Hypothalamus (tissue), 51 donors: ENCODE results near the gene ATF6B.
"Not testable (repeated sequence)": the region's sequence is repeated elsewhere in the genome, so short reads cannot be mapped to it uniquely, and the experiment has no call there.

Experiments used
- DNase-seq, 51 donors: peaks; one replicate each; lab custom pipeline; 2025; lab: John Stamatoyannopoulos, UW

The ATF6B gene

DNA sequence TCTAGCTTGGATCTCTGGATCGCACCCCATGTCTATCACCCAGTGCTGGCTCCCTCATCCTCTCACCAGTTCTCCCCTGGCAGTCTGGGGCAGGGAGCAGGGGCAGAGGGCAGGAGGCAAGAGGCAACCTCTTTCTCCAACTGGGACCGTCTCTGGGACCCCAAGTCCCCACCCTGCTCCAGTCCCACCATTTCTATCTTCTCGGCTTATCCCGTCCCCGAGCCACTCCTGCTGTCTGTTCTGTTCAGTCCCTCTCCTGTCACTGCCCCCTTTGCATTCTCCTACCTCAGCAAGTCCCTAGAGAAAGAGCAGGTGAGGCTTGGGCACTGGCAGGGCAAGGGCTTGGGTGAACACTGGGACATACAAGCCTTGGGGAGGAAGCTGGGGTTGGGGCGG is 18.3 kb downstream of the ATF6B start:
- no peak for DNase-seq

GRCh38 chr6:32109114-32109764 is 18.8 kb downstream of the ATF6B start, which contains the start of gene TNXB:
Gene TNXB (minus strand): TSS chr6:32109338. CDS start chr6:32098198, 11,140 bp downstream.
- no peak for DNase-seq

GRCh38 chr6:32108727-32109113 is 19.3 kb downstream of the ATF6B start:
- no peak for DNase-seq

- no peak for DNase-seq
Measured at GRCh38 chr6:32108094-32108627, 19.9 kb downstream of the ATF6B start.

- DNase-seq: peak in 1 of 51 donors; percentile 16
Measured at GRCh38 chr6:32107406-32107805, 20.6 kb downstream of the ATF6B start.

GRCh38 chr6:32105433-32105832 is 22.6 kb downstream of the ATF6B start:
- no peak for DNase-seq

DNA sequence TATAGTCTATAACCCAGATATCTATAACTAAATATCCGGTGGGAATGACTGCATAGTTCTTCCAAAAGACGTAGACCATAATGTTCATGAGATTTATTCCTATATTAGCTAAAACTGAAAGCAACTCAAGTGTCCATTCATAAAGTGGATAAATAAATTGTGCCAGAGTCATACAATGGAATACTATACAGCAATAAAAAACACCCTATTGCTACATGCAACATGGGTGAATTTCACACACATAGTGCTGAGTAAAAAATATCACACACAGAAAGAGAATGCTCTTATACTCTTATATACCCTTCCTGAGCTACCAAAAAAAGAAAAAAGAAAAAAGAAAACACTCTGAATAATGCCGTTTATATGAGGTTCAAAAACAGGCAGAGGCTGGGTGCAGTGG is 25.8 kb downstream of the ATF6B start:
- DNase-seq: no peak

DNA sequence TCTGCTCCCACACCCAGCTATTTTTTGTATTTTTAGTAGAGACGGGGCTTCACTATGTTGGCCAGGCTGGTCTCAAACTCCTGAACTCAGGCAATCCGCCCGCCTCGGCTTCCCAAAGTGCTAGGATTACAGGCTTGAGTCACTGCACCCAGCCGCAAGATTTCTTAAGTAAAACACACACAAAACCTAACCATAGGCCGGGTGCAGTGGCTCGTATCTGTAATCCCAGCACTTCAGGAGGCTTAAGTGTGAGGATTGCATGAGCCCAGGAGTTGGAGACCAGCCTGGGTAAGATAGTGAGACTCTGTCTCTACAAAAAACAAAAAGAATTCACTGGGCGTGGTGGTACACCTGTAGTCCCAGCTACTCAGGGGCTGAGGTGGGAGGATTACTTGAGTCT is 27.8 kb downstream of the ATF6B start:
- DNase-seq: not testable (repeated sequence)

DNA sequence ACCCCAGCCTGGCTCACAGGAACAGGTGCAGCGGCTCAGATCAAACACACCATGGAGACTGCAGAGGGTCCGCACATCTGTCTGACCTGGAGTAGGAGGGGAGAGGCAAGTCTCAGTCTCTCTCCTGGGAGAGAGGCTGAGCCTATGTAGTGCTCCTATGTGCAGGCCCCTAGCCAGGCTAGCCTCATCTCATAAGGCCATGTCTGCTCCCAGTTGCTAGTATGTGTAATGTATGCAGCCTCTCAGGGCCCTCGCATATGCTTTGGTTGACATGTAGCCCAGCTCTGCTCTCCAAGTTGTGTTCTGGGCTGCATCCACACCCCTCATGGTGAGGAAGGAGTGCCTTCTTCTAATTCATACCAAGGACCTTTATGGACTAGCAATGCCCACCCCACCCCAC is 30.7 kb downstream of the ATF6B start:
- no peak for DNase-seq

- no peak for DNase-seq
Measured at GRCh38 chr6:32096394-32097258, 31.4 kb downstream of the ATF6B start.

- DNase-seq: no peak
Measured at GRCh38 chr6:32096087-32096393, 32.0 kb downstream of the ATF6B start.

GRCh38 chr6:32095338-32096086 is 32.5 kb downstream of the ATF6B start:
- no peak for DNase-seq

- peak in 22 of 51 donors; percentile 6 to 56 (median 28) for DNase-seq
Measured at GRCh38 chr6:32092760-32093497, 35.1 kb downstream of the ATF6B start.

- no peak for DNase-seq
Measured at GRCh38 chr6:32089082-32089828, 38.8 kb downstream of the ATF6B start.

GRCh38 chr6:32088487-32089049 is 39.5 kb downstream of the ATF6B start:
- DNase-seq: no peak

DNA sequence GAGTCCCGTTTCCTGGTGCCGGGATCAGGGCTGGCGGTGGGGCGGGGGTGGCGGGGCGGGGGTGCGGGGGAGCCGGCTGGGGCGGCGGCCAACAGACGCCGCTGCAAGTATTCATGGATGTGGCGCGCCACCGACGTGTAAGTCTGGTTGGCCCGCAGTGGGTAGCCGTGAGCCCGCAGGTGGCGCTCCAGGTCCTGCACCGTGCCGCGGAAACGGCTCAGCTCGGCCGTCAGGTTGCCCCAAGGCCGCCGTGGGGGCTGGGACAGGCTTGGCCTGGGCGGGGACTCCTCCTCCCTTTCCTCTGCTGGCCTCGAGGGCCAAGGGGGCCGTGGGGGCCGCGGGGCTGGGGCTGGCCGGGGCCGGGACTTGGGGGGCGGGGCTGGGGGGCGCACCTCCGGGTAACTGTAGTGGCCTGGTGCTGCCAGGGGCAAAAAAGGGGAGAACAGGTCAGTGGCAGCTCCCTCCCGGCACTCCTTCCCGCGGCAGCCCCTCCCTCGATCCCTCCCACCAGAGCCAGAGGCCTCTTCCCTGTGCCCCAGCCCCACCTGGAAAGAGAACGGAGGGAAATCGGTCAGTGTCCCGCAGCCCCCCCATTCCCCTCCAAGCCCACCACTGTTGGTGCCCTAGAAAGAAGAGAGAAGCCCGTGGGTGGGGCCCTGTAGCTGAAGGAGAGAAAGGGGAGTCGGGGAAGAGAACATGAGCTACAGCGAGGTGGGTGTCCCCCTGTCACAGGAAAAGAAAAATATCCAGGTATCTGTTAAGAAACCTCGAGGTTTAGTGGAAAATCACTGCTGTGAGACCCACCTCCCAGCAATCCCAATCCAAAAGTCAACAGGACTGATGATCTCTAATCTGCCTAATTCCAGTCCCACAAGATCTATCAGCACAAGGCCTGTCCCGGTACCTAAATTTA is 40.2 kb downstream of the ATF6B start:
- peak in 21 of 51 donors; percentile 4 to 50 (median 19) for DNase-seq

DNA sequence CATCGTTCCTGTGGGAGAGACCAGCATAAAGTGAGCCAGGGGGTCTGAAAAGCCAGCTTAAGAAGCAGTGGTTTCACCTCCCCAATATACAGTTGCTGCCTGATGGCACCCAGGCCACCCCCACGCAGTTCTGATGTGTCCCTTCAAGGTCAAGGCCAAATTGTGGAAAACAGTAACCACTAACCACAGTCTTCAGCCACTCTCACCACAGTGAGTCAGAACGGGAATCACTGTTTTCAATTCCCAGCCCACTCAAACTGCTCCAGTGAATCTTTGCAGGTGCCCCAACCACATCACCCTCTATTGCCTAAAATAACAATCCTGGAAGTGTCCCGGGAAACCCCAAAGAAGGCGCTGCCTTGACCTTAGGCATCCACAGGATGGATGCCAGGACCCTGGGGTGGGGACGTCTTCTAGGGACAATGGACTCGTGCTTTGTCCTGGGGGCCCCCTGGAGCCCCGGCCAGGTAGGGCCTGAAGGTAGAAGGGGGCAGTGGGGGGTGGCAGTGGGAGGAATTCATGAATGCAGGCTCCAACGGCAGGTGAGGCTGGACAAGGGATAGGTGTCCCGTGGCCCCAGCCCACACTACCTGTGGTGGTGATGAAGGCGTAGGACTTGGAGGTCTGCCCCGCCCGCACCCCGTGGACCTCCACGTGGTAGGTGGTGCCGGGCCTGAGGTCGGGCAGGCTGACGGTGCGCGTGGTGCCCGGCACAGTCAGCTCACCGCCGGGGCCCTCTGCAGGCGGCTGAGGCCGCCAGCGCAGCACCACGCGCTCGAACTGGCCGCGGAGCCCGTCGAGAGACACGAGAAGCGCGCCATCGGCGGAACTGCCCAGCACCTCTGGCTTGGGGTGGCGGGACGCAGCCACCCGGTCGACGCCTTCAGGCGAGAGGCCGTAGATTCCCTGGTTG is 41.1 kb downstream of the ATF6B start:
- peak in 1 of 51 donors; percentile 10 for DNase-seq
